Measurements from ENCODE around the gene RPL10.
"Not testable (repeated sequence)": the region's sequence is repeated elsewhere in the genome, so short reads cannot be mapped to it uniquely, and the experiment has no call there.

RPL10 gene

GRCh38 chrX:154378799-154379568 is 19.2 kb upstream of the RPL10 start, which contains the start of gene EMD:
EMD (plus strand) TSS chrX:154379295; CDS start chrX:154379485, 190 bp downstream.
- DNase-seq: peak; percentile 95

GRCh38 chrX:154379569-154379951 is 18.6 kb upstream of the RPL10 start:
- no peak for DNase-seq

GRCh38 chrX:154380153-154380552 is 18.0 kb upstream of the RPL10 start:
- no peak for DNase-seq

GRCh38 chrX:154380787-154381186 is 17.4 kb upstream of the RPL10 start:
- no peak for DNase-seq

GRCh38 chrX:154381271-154381670 is 16.9 kb upstream of the RPL10 start:
- no peak for DNase-seq

GRCh38 chrX:154382483-154383069 is 15.6 kb upstream of the RPL10 start:
- no peak for DNase-seq

- no peak for DNase-seq
These were observed 14.6 kb upstream of the RPL10 start for GRCh38 chrX:154383359-154384283.

- no peak for DNase-seq
These were observed 13.8 kb upstream of the RPL10 start for GRCh38 chrX:154384284-154384892.

GRCh38 chrX:154388094-154388493 is 10.1 kb upstream of the RPL10 start:
- DNase-seq: not testable (repeated sequence)

GRCh38 chrX:154388649-154389048 is 9.5 kb upstream of the RPL10 start:
- DNase-seq: not testable (repeated sequence)

- DNase-seq: not testable (repeated sequence)
These were observed 8.1 kb upstream of the RPL10 start for GRCh38 chrX:154389812-154390747.

GRCh38 chrX:154396363-154396762 is 1.8 kb upstream of the RPL10 start:
- DNase-seq: not testable (repeated sequence)

- DNase-seq: peak; percentile 51
These were observed 947 bp upstream of the RPL10 start for GRCh38 chrX:154396973-154397887.

- DNase-seq: peak; percentile 81
These were observed 720 bp downstream of the RPL10 start for GRCh38 chrX:154398668-154399526.

GRCh38 chrX:154399527-154400368 is 1.6 kb downstream of the RPL10 start:
- DNase-seq: no peak

- not testable (repeated sequence) for DNase-seq
These were observed 2.2 kb downstream of the RPL10 start for GRCh38 chrX:154400369-154400817.

GRCh38 chrX:154401045-154401799 is 3.0 kb downstream of the RPL10 start:
- no peak for DNase-seq
